HEK293T (cell line): ENCODE results near the gene DNLZ.

Source experiments
- CTCF ChIA-PET: fragments of 350-600 bp; formaldehyde crosslinking; extraction: SDS; loops from one replicate; lab custom pipeline; 2021; ENCODE audit warnings: antibody characterized with exemption, inconsistent platforms; lab: Yijun Ruan, JAX
- POLR2A ChIA-PET: fragments of 350-600 bp; formaldehyde crosslinking; extraction: SDS; loops from one replicate; lab custom pipeline; 2020; ENCODE audit warnings: antibody characterized with exemption, inconsistent platforms; lab: Yijun Ruan, JAX
- DNase-seq: peaks from one replicate; pipeline ENCODE4 v3.0.0; 2012; ENCODE audit warnings: mixed read lengths; ENCODE audit errors: extremely low spot score
- ARNT ChIP-seq: fragments of 450-650 bp; IDR thresholded peaks from 2 replicates; pipeline ENCODE4 v1.6.1; 2017; ENCODE audit warnings: mild to moderate bottlenecking
- BHLHE40 ChIP-seq: fragments of 450-650 bp; IDR thresholded peaks from 2 replicates; pipeline ENCODE4 v1.6.1; 2016; ENCODE audit warnings: mild to moderate bottlenecking, moderate library complexity, borderline replicate concordance
- CTBP1 ChIP-seq: fragments of 450-650 bp; IDR thresholded peaks from 2 replicates; pipeline ENCODE4 v1.6.1; 2016; ENCODE audit warnings: borderline replicate concordance
- ELF4 ChIP-seq: fragments of 450-650 bp; IDR thresholded peaks from 2 replicates; pipeline ENCODE4 v1.6.1; 2017; ENCODE audit warnings: antibody characterized with exemption
- FOXA1 ChIP-seq: fragments of 450-650 bp; IDR thresholded peaks from 2 replicates; pipeline ENCODE4 v1.6.1; 2016; ENCODE audit warnings: mild to moderate bottlenecking
- FOXK2 ChIP-seq: fragments of 450-650 bp; IDR thresholded peaks from 2 replicates; pipeline ENCODE4 v1.6.1; 2016; ENCODE audit warnings: mild to moderate bottlenecking
- FOXM1 ChIP-seq: fragments of 450-650 bp; IDR thresholded peaks from 2 replicates; pipeline ENCODE4 v1.6.1; 2017; ENCODE audit warnings: mild to moderate bottlenecking, borderline replicate concordance
- HDGF ChIP-seq: fragments of 450-650 bp; IDR thresholded peaks from 2 replicates; pipeline ENCODE4 v1.6.1; 2017; ENCODE audit warnings: antibody characterized with exemption, borderline replicate concordance
- L3MBTL2 ChIP-seq: fragments of 450-650 bp; conservative IDR thresholded peaks from 2 replicates; pipeline ENCODE4 v1.6.1; 2016; ENCODE audit warnings: mild to moderate bottlenecking
- LEF1 ChIP-seq: fragments of 450-650 bp; IDR thresholded peaks from 2 replicates; pipeline ENCODE4 v1.6.1; 2017; ENCODE audit warnings: mild to moderate bottlenecking, borderline replicate concordance
- NFRKB ChIP-seq: fragments of 450-650 bp; IDR thresholded peaks from 2 replicates; pipeline ENCODE4 v1.6.1; 2016; ENCODE audit warnings: mild to moderate bottlenecking, moderate library complexity
- PKNOX1 ChIP-seq: fragments of 450-650 bp; IDR thresholded peaks from 2 replicates; pipeline ENCODE4 v1.6.1; 2016
- SP1 ChIP-seq: fragments of 450-650 bp; IDR thresholded peaks from 2 replicates; pipeline ENCODE4 v1.6.1; 2017
- SUZ12 ChIP-seq: fragments of 450-650 bp; IDR thresholded peaks from 2 replicates; pipeline ENCODE4 v1.6.1; 2016; ENCODE audit warnings: mild to moderate bottlenecking
- TARDBP ChIP-seq: fragments of 450-650 bp; IDR thresholded peaks from 2 replicates; pipeline ENCODE4 v1.6.1; 2016
- ZNF384 ChIP-seq: fragments of 450-650 bp; IDR thresholded peaks from 2 replicates; pipeline ENCODE4 v1.6.1; 2016

Gene DNLZ

GRCh38 chr9:136373300-136374182 is 10.0 kb upstream of the DNLZ start, which contains the start of gene CARD9:
Gene CARD9, minus strand, starts transcription at chr9:136373669. Its CDS starts 1,591 bp downstream, at chr9:136372078.
- no peak for DNase-seq
- ChIA-PET POLR2A (interaction anchor here (3.1 kb wide), 1 partner anchor 11 kb away, joined by 10 read pairs; the partner anchor contains the start of gene DNLZ), CTCF (interaction anchor here (1.6 kb wide), 1 partner anchor 10 kb away, joined by 4 read pairs; the partner anchor contains the start of gene DNLZ)

GRCh38 chr9:136372561-136373299 is 9.2 kb upstream of the DNLZ start:
- DNase-seq: no peak
- no peak for TF ChIP-seq SP1
- TF ChIP-seq ELF4: no peak
- no peak for TF ChIP-seq FOXA1
- TF ChIP-seq FOXM1: no peak
- no peak for TF ChIP-seq PKNOX1
- TF ChIP-seq CTBP1: no peak
- TF ChIP-seq ZNF384: no peak
- TF ChIP-seq L3MBTL2: no peak
- TF ChIP-seq BHLHE40: no peak
- ChIA-PET POLR2A (interaction anchor here (3.1 kb wide), 1 partner anchor 10 kb away, joined by 10 read pairs; the partner anchor contains the start of gene DNLZ), CTCF (interaction anchor here (0.6 to 1.6 kb wide), 2 partner anchors 10 to 887 kb away, joined by 3 to 4 read pairs; partner anchors contain the start of gene DNLZ)

More at GRCh38 chr9:136373300-136374182, 10.0 kb upstream of the DNLZ start, which contains the start of gene CARD9:
- TF ChIP-seq PKNOX1: no peak
- TF ChIP-seq FOXK2: no peak
- TF ChIP-seq ARNT: no peak
- TF ChIP-seq LEF1: no peak

GRCh38 chr9:136372006-136372405 is 8.5 kb upstream of the DNLZ start:
- TF ChIP-seq ELF4 (no peak), ZNF384 (no peak), PKNOX1 (no peak), FOXK2 (no peak), SUZ12 (no peak), LEF1 (no peak), L3MBTL2 (no peak), CTBP1 (no peak), TARDBP (no peak), SP1 (no peak), BHLHE40 (no peak), NFRKB (no peak), HDGF (no peak), FOXA1 (no peak), ARNT (no peak), FOXM1 (no peak)
- POLR2A ChIA-PET: interaction anchor here (3.1 kb wide), 1 partner anchor 9 kb away, joined by 10 read pairs; the partner anchor contains the start of gene DNLZ
- CTCF ChIA-PET: interaction anchor here (1.6 kb wide), 1 partner anchor 9 kb away, joined by 4 read pairs; the partner anchor contains the start of gene DNLZ
- no peak for DNase-seq

- ChIA-PET POLR2A (interaction anchor here (3.1 kb wide), 1 partner anchor 8 kb away, joined by 10 read pairs; the partner anchor contains the start of gene DNLZ), CTCF (interaction anchor here (1.6 kb wide), 1 partner anchor 8 kb away, joined by 4 read pairs; the partner anchor contains the start of gene DNLZ)
- TF ChIP-seq SUZ12 (no peak), CTBP1 (no peak), FOXK2 (no peak), L3MBTL2 (no peak), ELF4 (no peak), PKNOX1 (no peak), ARNT (no peak), TARDBP (no peak), HDGF (no peak), FOXA1 (no peak), BHLHE40 (no peak), LEF1 (no peak)
- DNase-seq: no peak
These were observed 8.0 kb upstream of the DNLZ start for GRCh38 chr9:136371533-136371880.
